ENCODE results near the gene SLC66A2. TPM values are rescaled to one million over a fixed set of nuclear protein-coding genes. Genes with fewer than 3 reads are reported as not detected.

SLC66A2 gene
- polyA plus RNA-seq, 1 donor, result 16.2 TPM

GRCh38 chr18:79853993-79854364, 97.5 kb downstream of the SLC66A2 start:
- DNase-seq, result no peak

GRCh38 chr18:79853303-79853992, 98.0 kb downstream of the SLC66A2 start:
- no peak for DNase-seq
- Histone ChIP-seq H3K36me3 (ENCODE audit: control insufficient read depth, insufficient read depth, low read length) (no peaks in the 10 kb centered on the region), H3K27ac (ENCODE audit: low read length) (no peak overlapping the region), H3K4me3 (ENCODE audit: low read length) (no peak overlapping the region), H3K27me3 (ENCODE audit: control insufficient read depth, insufficient read depth, low read length) (peaks cover 3% of the 10 kb centered on the region), H3K9me3 (ENCODE audit: control insufficient read depth, low read depth, low read length) (peaks cover 10% of the 10 kb centered on the region), H3K4me1 (ENCODE audit: control insufficient read depth, insufficient read depth, low read length) (no peaks in the 10 kb centered on the region)
- WGBS (ENCODE audit: insufficient coverage, low lambda C conversion rate), result no CpG with 5 or more reads among the region's 26 CpGs

More at GRCh38 chr18:79853993-79854364, 97.5 kb downstream of the SLC66A2 start:
- peaks cover 3% of the 10 kb centered on the region for H3K27me3 ChIP-seq (ENCODE audit: control insufficient read depth, insufficient read depth, low read length)
- H3K36me3 ChIP-seq (ENCODE audit: control insufficient read depth, insufficient read depth, low read length), result no peaks in the 10 kb centered on the region
- H3K4me3 ChIP-seq (ENCODE audit: low read length), result no peak overlapping the region
- H3K9me3 ChIP-seq (ENCODE audit: control insufficient read depth, low read depth, low read length), result peaks cover 9% of the 10 kb centered on the region
- WGBS (ENCODE audit: insufficient coverage, low lambda C conversion rate), result no CpG with 5 or more reads among the region's 15 CpGs
- H3K27ac ChIP-seq (ENCODE audit: low read length), result no peak overlapping the region
- H3K4me1 ChIP-seq (ENCODE audit: control insufficient read depth, insufficient read depth, low read length), result no peaks in the 10 kb centered on the region

GRCh38 chr18:79852561-79853302, 98.7 kb downstream of the SLC66A2 start:
- H3K9me3 ChIP-seq (ENCODE audit: control insufficient read depth, low read depth, low read length), result peaks cover 13% of the 10 kb centered on the region
- H3K4me3 ChIP-seq (ENCODE audit: low read length), result no peak overlapping the region
- no peaks in the 10 kb centered on the region for H3K4me1 ChIP-seq (ENCODE audit: control insufficient read depth, insufficient read depth, low read length)
- H3K36me3 ChIP-seq (ENCODE audit: control insufficient read depth, insufficient read depth, low read length), result no peaks in the 10 kb centered on the region
- DNase-seq, result no peak
- H3K27me3 ChIP-seq (ENCODE audit: control insufficient read depth, insufficient read depth, low read length), result peaks cover 3% of the 10 kb centered on the region
- no CpG with 5 or more reads among the region's 33 CpGs for WGBS (ENCODE audit: insufficient coverage, low lambda C conversion rate)
- no peak overlapping the region for H3K27ac ChIP-seq (ENCODE audit: low read length)

Other genes starting within 250 kb of the SLC66A2 start
- gene KCNG2, start 153.7 kb downstream of the SLC66A2 start, polyA plus RNA-seq, result 0.46 TPM
- gene HSBP1L1, start 13.0 kb upstream of the SLC66A2 start, polyA plus RNA-seq, result 54.5 TPM
- 74.9 TPM for gene TXNL4A, start 36.9 kb upstream of the SLC66A2 start, polyA plus RNA-seq
- 33.0 TPM for gene RBFA, start 82.8 kb upstream of the SLC66A2 start, polyA plus RNA-seq
- gene ADNP2, start 157.6 kb upstream of the SLC66A2 start, polyA plus RNA-seq, result 15.6 TPM

Data from large intestine (tissue), 3 donors.